NCI-H1436 treated with DMSO at 0.1 percent for 48 hours (cell line): ENCODE data around the gene ZBTB44.

Experiments
- DNase-seq: peaks from one replicate; lab custom pipeline; 2025; lab: John Stamatoyannopoulos, UW

Gene ZBTB44

GRCh38 chr11:130215531-130216220, 99.0 kb downstream of the ZBTB44 start:
- no peak for DNase-seq

- DNase-seq, result no peak
Measured at GRCh38 chr11:130214861-130215530, 99.7 kb downstream of the ZBTB44 start.

- no peak for DNase-seq
Measured at GRCh38 chr11:130213979-130214281, 100.8 kb downstream of the ZBTB44 start.

- no peak for DNase-seq
Measured at GRCh38 chr11:130213143-130213978, 101.4 kb downstream of the ZBTB44 start.

GRCh38 chr11:130212431-130212961, 102.2 kb downstream of the ZBTB44 start:
- no peak for DNase-seq

GRCh38 chr11:130211781-130212401, 102.8 kb downstream of the ZBTB44 start:
- DNase-seq, result no peak

- DNase-seq, result no peak
Measured at GRCh38 chr11:130211144-130211543, 103.6 kb downstream of the ZBTB44 start.

- DNase-seq, result no peak
Measured at GRCh38 chr11:130209954-130210854, 104.5 kb downstream of the ZBTB44 start.

- DNase-seq, result no peak
Measured at GRCh38 chr11:130209128-130209932, 105.4 kb downstream of the ZBTB44 start.

GRCh38 chr11:130208241-130209127, 106.2 kb downstream of the ZBTB44 start:
- DNase-seq, result no peak

- no peak for DNase-seq
Measured at GRCh38 chr11:130206141-130206540, 108.6 kb downstream of the ZBTB44 start.

GRCh38 chr11:130204703-130205095, 110.0 kb downstream of the ZBTB44 start:
- no peak for DNase-seq

GRCh38 chr11:130203766-130204702, 110.7 kb downstream of the ZBTB44 start:
- DNase-seq, result no peak

- DNase-seq, result no peak
Measured at GRCh38 chr11:130202818-130203689, 111.7 kb downstream of the ZBTB44 start.

GRCh38 chr11:130202009-130202817, 112.5 kb downstream of the ZBTB44 start:
- no peak for DNase-seq

GRCh38 chr11:130201026-130201425, 113.7 kb downstream of the ZBTB44 start:
- no peak for DNase-seq
